Panc1 (cell line): ENCODE measurements around the gene NR4A3.

Experiments
- POLR2AphosphoS5 ChIP-seq: IDR thresholded peaks from 2 replicates; pipeline ENCODE4 v1.6.1; 2012; ENCODE audit warnings: mild to moderate bottlenecking, low read depth, low read length, moderate library complexity
- SIN3A ChIP-seq: IDR thresholded peaks from 2 replicates; pipeline ENCODE4 v1.6.1; 2012; ENCODE audit warnings: low read depth, mild to moderate bottlenecking, low read length, moderate library complexity, borderline replicate concordance; ENCODE audit not compliant: insufficient read depth
- TCF7L2 ChIP-seq: IDR thresholded peaks from 2 replicates; pipeline ENCODE4 v1.6.1; 2011; ENCODE audit warnings: mild to moderate bottlenecking, low read depth, low read length, inconsistent platforms
- TF ChIP-seq, protein P1 (sequence below): fragments of 450-650 bp; IDR thresholded peaks from 2 replicates; pipeline ENCODE4 v1.5.1; 2017; ENCODE audit warnings: mild to moderate bottlenecking
- TF ChIP-seq, protein P2 (sequence below), 2 experiments: IDR thresholded peaks; 2 replicates each; pipeline ENCODE4 v1.6.1; 2011 to 2012; ENCODE audit warnings: low read depth in 2 of 2, control low read depth in 1 of 2, low read length in 1 of 2, mild to moderate bottlenecking in 1 of 2, moderate library complexity in 1 of 2; ENCODE audit not compliant: insufficient read depth in 1 of 2

DNA sequence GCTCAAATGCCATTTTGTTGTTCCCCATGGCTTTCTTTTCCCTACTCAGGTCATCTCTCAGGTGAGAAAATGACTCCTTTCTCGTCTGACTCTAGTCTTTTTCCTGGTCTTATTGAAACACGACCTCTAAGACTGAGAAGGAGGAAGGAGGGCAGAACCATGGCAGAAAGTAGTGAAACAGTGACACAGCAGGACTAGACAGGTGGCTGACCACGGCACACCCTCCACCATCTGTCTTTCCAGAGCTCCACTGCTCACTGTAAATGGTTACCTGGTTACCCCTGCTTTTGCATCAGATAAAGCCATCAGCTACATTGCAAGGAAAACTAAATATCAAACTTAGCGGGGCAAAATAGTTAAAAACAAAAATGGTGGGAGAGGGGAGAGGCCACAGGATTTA lies 30.9 kb downstream of the NR4A3 start:
- TF ChIP-seq, protein P1, sequence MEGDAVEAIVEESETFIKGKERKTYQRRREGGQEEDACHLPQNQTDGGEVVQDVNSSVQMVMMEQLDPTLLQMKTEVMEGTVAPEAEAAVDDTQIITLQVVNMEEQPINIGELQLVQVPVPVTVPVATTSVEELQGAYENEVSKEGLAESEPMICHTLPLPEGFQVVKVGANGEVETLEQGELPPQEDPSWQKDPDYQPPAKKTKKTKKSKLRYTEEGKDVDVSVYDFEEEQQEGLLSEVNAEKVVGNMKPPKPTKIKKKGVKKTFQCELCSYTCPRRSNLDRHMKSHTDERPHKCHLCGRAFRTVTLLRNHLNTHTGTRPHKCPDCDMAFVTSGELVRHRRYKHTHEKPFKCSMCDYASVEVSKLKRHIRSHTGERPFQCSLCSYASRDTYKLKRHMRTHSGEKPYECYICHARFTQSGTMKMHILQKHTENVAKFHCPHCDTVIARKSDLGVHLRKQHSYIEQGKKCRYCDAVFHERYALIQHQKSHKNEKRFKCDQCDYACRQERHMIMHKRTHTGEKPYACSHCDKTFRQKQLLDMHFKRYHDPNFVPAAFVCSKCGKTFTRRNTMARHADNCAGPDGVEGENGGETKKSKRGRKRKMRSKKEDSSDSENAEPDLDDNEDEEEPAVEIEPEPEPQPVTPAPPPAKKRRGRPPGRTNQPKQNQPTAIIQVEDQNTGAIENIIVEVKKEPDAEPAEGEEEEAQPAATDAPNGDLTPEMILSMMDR: no peak
- TF ChIP-seq POLR2AphosphoS5 (no peak), SIN3A (no peak), TCF7L2 (no peak)
- TF ChIP-seq, protein P2, sequence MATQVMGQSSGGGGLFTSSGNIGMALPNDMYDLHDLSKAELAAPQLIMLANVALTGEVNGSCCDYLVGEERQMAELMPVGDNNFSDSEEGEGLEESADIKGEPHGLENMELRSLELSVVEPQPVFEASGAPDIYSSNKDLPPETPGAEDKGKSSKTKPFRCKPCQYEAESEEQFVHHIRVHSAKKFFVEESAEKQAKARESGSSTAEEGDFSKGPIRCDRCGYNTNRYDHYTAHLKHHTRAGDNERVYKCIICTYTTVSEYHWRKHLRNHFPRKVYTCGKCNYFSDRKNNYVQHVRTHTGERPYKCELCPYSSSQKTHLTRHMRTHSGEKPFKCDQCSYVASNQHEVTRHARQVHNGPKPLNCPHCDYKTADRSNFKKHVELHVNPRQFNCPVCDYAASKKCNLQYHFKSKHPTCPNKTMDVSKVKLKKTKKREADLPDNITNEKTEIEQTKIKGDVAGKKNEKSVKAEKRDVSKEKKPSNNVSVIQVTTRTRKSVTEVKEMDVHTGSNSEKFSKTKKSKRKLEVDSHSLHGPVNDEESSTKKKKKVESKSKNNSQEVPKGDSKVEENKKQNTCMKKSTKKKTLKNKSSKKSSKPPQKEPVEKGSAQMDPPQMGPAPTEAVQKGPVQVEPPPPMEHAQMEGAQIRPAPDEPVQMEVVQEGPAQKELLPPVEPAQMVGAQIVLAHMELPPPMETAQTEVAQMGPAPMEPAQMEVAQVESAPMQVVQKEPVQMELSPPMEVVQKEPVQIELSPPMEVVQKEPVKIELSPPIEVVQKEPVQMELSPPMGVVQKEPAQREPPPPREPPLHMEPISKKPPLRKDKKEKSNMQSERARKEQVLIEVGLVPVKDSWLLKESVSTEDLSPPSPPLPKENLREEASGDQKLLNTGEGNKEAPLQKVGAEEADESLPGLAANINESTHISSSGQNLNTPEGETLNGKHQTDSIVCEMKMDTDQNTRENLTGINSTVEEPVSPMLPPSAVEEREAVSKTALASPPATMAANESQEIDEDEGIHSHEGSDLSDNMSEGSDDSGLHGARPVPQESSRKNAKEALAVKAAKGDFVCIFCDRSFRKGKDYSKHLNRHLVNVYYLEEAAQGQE (IDR thresholded peaks at IDR 0.05; ENCODE audit: insufficient read depth in 1 of 2, low read depth in 2 of 2, low read length in 1 of 2): no peak
